ENCODE data around the gene ZBTB11. TPM values are rescaled to one million over a fixed set of nuclear protein-coding genes. Genes with fewer than 3 reads are reported as not detected.
A peak's percentile ranks its signal among the peaks of the same experiment; 100 is the strongest.

The ZBTB11 gene
- total and polyA plus RNA-seq, 2 of the 13 experiments (the other 11 are each of a cell fraction or from before 2014, with no cell fraction given) = 5.9 to 18.1 TPM

GRCh38 chr3:101676765-101677435 is at the start of gene ZBTB11 (continued):
- peak; percentile 79 for TF ChIP-seq ZNF280D (CRISPR knock-in tag; IDR thresholded peaks at IDR 0.05)
- TF ChIP-seq POGK (CRISPR knock-in tag; conservative IDR thresholded peaks at IDR 0.05) = peak; percentile 75
- TF ChIP-seq TCF7L2 (IDR thresholded peaks at IDR 0.05; ENCODE audit: low read depth, low read length) = no peak
- TF ChIP-seq JUN (CRISPR knock-in tag; IDR thresholded peaks at IDR 0.05) = peak; percentile 11; the same call in 1 of the 2 replicates
- TF ChIP-seq FOXP4 (CRISPR knock-in tag; IDR thresholded peaks at IDR 0.05) = peak; percentile 60; the same call in 1 of the 2 replicates
- no peak; the same call in 1 of the 2 replicates for TF ChIP-seq ZBTB10 (CRISPR knock-in tag; IDR thresholded peaks at IDR 0.05; ENCODE audit: borderline replicate concordance)
- TF ChIP-seq ZMAT3 (CRISPR knock-in tag; conservative IDR thresholded peaks at IDR 0.05) = 0 out of 2 replicates have a peak, but pooled peaks have one; percentile 37
- TF ChIP-seq RARG (CRISPR knock-in tag; IDR thresholded peaks at IDR 0.05; ENCODE audit: low read depth) = no peak
- TF ChIP-seq CHD2 (IDR thresholded peaks at IDR 0.05; ENCODE audit: low read depth, low read length) = no peak
- no peak; the same call in 1 of the 2 replicates for TF ChIP-seq CSRNP1 (CRISPR knock-in tag; IDR thresholded peaks at IDR 0.05)
- 0 out of 2 replicates have a peak, but pooled peaks have one; percentile 5 for TF ChIP-seq SRY (CRISPR knock-in tag; IDR thresholded peaks at IDR 0.05)
- no peak for TF ChIP-seq RCOR2 (CRISPR knock-in tag; IDR thresholded peaks at IDR 0.05)
- TF ChIP-seq USF2 (IDR thresholded peaks at IDR 0.05; ENCODE audit: low read depth, low read length) = no peak
- TF ChIP-seq USF2 (CRISPR knock-in tag; IDR thresholded peaks at IDR 0.05; ENCODE audit: borderline replicate concordance) = no peak

All from HepG2 (cell line).